OCI-LY3 (cell line): ENCODE results near the gene SNTG2.

ENCODE experiments used
- EZH2phosphoT487 ChIP-seq: fragments of 200-600 bp; shearing (Covaris generic); IDR thresholded peaks from 2 replicates; pipeline ENCODE4 v1.6.1; 2018; ENCODE audit warnings: antibody characterized with exemption, mixed run types, low read depth
- TF ChIP-seq, protein P1 (sequence below): fragments of 200-600, 300-600 bp; sonication (generic); IDR thresholded peaks from 2 replicates; pipeline ENCODE4 v1.5.1; 2014; ENCODE audit warnings: antibody characterized with exemption, low read length, low read depth

DNA sequence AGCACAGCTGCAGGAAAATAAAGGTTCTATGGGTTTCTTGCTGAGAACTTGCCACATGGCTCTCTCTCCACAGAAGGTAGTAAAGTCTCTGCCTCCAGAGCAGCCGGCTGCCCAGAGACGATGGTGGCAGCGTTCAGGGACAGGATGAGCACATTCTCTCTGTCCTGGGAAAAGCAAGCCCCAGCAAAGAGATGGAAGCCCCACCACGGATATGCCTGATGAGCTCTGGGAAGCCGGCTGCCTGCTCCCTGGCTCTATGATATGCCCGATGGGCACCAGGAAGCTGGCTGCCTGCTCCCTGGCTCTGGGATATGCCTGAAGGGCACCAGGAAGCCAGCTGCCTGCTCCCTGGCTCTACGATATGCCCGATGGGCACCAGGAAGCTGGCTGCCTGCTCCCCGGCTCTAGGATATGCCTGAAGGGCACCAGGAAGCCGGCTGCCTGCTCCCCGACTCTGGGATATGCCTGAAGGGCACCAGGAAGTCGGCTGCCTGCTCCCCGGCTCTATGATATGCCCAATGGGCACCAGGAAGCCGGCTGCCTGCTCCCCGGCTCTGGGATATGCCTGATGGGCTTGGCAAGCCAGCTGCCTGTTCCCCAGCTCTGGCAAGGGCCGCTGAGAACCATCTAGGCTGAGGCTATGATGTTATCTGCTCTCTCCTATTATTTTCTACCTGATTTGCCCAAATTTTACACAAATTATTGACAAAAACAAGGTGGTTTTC lies 21.5 kb upstream of the SNTG2 start:
- TF ChIP-seq, protein P1, sequence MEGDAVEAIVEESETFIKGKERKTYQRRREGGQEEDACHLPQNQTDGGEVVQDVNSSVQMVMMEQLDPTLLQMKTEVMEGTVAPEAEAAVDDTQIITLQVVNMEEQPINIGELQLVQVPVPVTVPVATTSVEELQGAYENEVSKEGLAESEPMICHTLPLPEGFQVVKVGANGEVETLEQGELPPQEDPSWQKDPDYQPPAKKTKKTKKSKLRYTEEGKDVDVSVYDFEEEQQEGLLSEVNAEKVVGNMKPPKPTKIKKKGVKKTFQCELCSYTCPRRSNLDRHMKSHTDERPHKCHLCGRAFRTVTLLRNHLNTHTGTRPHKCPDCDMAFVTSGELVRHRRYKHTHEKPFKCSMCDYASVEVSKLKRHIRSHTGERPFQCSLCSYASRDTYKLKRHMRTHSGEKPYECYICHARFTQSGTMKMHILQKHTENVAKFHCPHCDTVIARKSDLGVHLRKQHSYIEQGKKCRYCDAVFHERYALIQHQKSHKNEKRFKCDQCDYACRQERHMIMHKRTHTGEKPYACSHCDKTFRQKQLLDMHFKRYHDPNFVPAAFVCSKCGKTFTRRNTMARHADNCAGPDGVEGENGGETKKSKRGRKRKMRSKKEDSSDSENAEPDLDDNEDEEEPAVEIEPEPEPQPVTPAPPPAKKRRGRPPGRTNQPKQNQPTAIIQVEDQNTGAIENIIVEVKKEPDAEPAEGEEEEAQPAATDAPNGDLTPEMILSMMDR = no peak
- no peak for TF ChIP-seq EZH2phosphoT487
